Lower leg skin (tissue), 4 donors: ENCODE measurements around the gene OVCA2. TPM values are rescaled to one million over a fixed set of nuclear protein-coding genes. Genes with fewer than 3 reads are reported as not detected.

Experiments
- DNase-seq, 2 donors: peaks; one replicate each; pipeline ENCODE4 v3.0.0-alpha.2; 2019; ENCODE audit warnings: low spot score in 2 of 2
- H3K4me3 ChIP-seq: fragments of 200-600 bp; sonication (generic); 2 replicates; pipeline ENCODE4 v1.5.1; 2017; ENCODE audit warnings: mild to moderate bottlenecking, low read depth; ENCODE audit not compliant: poor library complexity, severe bottlenecking
- POLR2A ChIP-seq, 2 donors: fragments of 450-650 bp; IDR thresholded peaks; one replicate each; pipeline ENCODE4 v1.6.1; 2016 to 2017; ENCODE audit warnings: antibody characterized with exemption in 2 of 2, mild to moderate bottlenecking in 1 of 2, moderate library complexity in 1 of 2
- WGBS, 2 donors: methylation state at CpG; one replicate each; pipeline ENCODE4 v1.1.5; 2018; 5-methylcytosine and 5-hydroxymethylcytosine counted together
- intact Hi-C: fragments of 100-400 bp; cut with DNase I; formaldehyde crosslinking; loops from one replicate; pipeline ENCODE4 v1.15.0; 2023; ENCODE audit warnings: low total_unique reads
- total RNA-seq, 4 donors: library from RNA; depleted of rRNA; stranded (reverse); fragments of >200 nt; gene quantifications; one replicate each; pipeline ENCODE4 v1.1.0, GENCODE V29; 2016
- TF ChIP-seq, protein P1 (sequence below), 3 donors: fragments of 450-650 bp; IDR thresholded peaks; one replicate each; pipeline ENCODE4 v1.5.1; 2016; ENCODE audit warnings: antibody characterized with exemption in 3 of 3, mild to moderate bottlenecking in 3 of 3, moderate library complexity in 2 of 3

OVCA2 gene
- total RNA-seq, 4 donors from 2014 or later: 34.2 to 51.5 (median 40.3) TPM

DNA sequence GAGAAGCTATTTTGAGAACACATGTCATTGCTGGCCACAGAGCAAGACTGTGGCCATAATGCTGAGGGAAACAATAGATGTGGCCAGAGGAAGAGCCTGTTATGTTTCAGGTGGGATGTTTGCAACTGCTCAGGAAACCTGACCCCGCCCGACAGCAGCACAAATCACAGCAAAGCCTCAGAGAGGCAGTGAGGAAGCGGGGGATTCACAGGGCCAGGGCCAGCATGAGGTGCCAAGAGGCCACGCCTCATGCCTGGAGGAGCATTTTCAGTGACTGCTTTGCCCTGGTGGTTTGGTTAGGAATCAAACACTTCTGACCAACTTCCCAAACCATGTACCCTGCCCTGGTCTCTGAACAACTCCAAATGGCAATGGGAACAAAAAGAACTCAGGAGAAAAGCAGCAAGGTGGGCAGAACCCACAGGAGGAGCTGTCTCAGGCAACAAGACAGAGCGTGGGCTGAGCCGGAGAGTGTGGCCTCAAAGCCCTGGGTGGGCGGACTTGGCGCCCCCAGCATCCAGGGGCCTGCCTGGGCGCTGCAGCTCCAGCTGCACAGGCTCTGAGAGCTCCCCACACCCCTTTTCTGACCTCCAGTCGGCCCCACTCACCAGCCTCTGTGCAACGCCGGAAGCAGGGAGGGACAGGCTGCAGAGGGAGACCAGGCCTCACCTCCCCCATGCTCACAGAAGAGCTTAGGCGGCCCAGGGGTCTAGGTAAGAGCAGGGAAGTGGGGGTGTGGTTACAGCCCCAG lies 33.7 kb downstream of the OVCA2 start:
- TF ChIP-seq POLR2A (IDR thresholded peaks at IDR 0.05): no peak
- TF ChIP-seq, protein P1, sequence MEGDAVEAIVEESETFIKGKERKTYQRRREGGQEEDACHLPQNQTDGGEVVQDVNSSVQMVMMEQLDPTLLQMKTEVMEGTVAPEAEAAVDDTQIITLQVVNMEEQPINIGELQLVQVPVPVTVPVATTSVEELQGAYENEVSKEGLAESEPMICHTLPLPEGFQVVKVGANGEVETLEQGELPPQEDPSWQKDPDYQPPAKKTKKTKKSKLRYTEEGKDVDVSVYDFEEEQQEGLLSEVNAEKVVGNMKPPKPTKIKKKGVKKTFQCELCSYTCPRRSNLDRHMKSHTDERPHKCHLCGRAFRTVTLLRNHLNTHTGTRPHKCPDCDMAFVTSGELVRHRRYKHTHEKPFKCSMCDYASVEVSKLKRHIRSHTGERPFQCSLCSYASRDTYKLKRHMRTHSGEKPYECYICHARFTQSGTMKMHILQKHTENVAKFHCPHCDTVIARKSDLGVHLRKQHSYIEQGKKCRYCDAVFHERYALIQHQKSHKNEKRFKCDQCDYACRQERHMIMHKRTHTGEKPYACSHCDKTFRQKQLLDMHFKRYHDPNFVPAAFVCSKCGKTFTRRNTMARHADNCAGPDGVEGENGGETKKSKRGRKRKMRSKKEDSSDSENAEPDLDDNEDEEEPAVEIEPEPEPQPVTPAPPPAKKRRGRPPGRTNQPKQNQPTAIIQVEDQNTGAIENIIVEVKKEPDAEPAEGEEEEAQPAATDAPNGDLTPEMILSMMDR (IDR thresholded peaks at IDR 0.05): no peak
- intact Hi-C loops: no loop called here
- H3K4me3 ChIP-seq: no peak overlapping the region
- 31 to 40% methylated on average over 13 of the region's 13 CpGs for WGBS, 2 donors
- peak in 1 of 2 donors; percentile 88 for DNase-seq

DNA sequence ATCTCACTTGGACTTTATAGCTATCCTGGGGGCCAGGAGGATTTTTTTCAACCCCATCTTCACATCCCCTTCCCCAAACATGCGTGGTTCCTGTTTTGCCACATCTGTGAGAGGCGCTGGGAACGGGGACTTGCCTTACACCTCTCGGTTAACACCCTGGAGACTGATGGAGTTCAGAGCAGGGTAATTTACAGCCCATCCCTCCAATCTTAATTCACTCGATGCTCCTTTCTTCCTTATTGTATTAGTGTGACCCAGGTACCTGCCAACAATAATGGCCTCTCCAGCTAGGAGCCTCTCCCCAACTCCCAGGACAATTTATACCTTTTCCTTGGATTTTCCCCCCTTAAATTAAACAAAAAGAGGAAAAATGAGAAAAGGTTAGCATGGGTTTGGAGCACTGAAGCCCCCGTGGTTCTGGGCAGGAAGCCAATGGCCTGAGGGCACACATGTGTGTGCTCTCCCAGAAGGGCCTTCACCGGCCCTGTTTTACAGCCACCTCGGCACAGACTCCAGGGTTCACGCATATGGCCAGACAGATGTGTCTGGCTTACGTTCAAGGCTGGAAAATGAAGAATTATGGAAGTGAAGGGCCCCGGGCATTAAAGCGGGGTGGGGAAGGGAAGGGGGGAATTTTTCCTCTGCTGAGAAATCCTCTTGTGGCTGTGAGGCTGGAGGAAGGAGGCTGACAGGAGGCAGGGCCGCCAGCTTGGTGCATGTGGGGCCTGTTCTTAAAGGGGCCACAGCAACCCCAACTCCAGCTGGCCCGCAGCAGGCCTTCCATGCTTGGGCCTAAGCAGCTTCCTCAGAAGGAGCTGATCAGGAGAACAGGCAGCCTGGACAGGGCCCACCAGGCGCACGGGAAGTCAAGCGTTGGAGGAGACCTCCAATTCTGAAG lies 34.5 kb downstream of the OVCA2 start:
- 57 to 64% methylated on average over 17 of the region's 17 CpGs for WGBS, 2 donors
- intact Hi-C loops: no loop called here
- H3K4me3 ChIP-seq: no peak overlapping the region
- TF ChIP-seq, protein P1 (IDR thresholded peaks at IDR 0.05): no peak
- no peak for TF ChIP-seq POLR2A (IDR thresholded peaks at IDR 0.05)
- no peak for DNase-seq

DNA sequence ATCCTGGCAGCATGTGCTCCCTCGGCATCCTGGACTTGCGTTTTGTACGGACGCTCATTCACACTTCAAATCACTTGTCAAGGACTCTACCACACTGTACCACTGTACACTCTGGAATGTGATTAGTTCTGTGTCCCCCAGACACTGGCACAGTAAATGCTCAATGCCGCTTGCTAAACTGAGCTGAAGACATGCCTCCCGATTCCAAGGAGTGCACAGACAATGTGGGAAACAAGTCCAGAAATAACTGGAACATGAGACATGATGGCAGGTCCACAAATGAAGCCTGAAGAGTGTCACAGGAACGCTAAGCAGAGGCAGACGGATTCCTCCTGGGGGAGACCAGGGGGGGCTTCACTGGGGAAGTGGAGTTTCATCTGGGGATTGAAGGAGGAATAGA lies 35.2 kb downstream of the OVCA2 start:
- TF ChIP-seq, protein P1 (IDR thresholded peaks at IDR 0.05): no peak
- TF ChIP-seq POLR2A (IDR thresholded peaks at IDR 0.05): no peak
- no peak overlapping the region for H3K4me3 ChIP-seq
- intact Hi-C loops: no loop called here
- DNase-seq: no peak
- 77 to 83% methylated on average over 8 of the region's 8 CpGs for WGBS, 2 donors

DNA sequence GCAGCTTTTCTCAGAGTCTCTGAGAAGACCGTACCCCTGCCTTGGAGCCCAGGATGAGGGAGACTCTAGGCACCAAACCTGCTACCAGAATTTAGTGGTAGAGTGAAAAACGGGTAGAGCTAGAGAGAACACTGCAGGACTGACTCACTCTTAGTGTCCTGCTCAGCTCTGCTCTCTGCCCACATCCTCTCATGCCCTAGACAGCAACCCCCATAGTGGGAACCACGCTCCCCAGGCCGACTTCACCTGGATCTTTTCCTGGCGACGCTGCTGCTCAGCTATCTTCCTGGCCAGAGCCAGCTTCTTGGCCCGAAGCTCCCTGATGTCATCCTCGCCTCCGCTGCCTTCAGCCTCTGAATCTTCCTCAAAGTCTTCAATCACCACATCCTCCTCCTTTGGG lies 39.7 kb downstream of the OVCA2 start:
- 89 to 91% methylated on average over 9 of the region's 9 CpGs for WGBS, 2 donors
- intact Hi-C loops: no loop called here
- no peak overlapping the region for H3K4me3 ChIP-seq
- no peak for DNase-seq
- no peak for TF ChIP-seq POLR2A (IDR thresholded peaks at IDR 0.05)
- TF ChIP-seq, protein P1 (IDR thresholded peaks at IDR 0.05): no peak

DNA sequence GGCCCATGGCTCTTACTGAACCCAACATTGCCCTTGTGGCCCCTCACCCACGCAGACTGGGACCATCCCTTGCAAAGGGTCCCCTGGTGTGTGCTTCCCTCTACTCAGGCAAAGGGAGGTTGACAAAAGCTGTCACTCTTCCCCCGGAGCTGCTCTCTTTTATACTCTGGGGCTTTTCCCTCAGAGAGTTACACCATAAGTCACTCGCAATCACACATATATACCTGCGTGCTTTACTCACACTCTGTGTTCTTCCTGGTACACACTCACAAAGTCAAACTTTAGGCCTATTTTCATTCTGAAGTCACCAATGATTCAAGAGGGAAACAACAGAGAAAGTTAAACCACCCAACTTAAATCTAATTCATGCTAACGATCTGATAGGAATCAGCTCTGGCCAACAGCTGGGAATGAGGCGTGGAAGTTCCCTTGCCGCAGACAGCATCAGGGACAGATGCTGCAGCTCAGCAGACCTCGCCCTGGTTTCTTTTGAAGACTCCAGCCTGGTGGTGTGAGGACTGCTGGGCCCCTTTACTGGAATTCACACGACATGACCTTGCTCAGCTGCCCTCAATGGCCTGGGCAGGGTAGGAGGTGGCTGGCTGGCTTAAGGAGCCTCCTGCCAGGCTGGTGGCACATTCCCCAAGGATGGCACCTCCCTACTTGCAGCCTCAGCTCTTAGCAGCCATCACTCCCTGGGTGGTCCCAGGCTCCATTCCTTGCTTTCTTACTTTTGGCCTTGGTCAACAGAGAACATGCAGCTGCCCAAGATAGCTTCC lies 40.4 kb downstream of the OVCA2 start:
- DNase-seq: no peak
- H3K4me3 ChIP-seq: no peak overlapping the region
- intact Hi-C loops: no loop called here
- 72 to 75% methylated on average over 9 of the region's 9 CpGs for WGBS, 2 donors
- TF ChIP-seq POLR2A (IDR thresholded peaks at IDR 0.05): no peak
- TF ChIP-seq, protein P1 (IDR thresholded peaks at IDR 0.05): no peak
